B cell (primary cell): ENCODE data around the gene CHD5. TPM values are rescaled to one million over a fixed set of nuclear protein-coding genes. Genes with fewer than 3 reads are reported as not detected.

ENCODE experiments used
- ATAC-seq: fragments of 200-7000 bp; cut with Tn5 transposase; one replicate; pipeline ENCODE4 v1.10.0; 2021; ENCODE audit warnings: low read depth, mild to moderate bottlenecking, moderate number of reproducible peaks, moderate library complexity
- CTCF ChIA-PET: fragments of 350-600 bp; sonication (Branson Sonifier 250); formaldehyde crosslinking; loops from one replicate; lab custom pipeline; 2021; ENCODE audit warnings: antibody characterized with exemption, inconsistent platforms; lab: Charles Lee
- POLR2A ChIA-PET: fragments of 350-600 bp; sonication (Branson Sonifier 250); formaldehyde crosslinking; loops from one replicate; lab custom pipeline; 2021; ENCODE audit warnings: antibody characterized with exemption; lab: Charles Lee
- DNase-seq: peaks from one replicate; pipeline ENCODE4 v3.0.0; 2013
- H2AFZ ChIP-seq: 2 replicates; pipeline ENCODE4 v1.6.1; 2012; ENCODE audit warnings: mild to moderate bottlenecking, low read depth, low read length; ENCODE audit not compliant: insufficient read depth, poor library complexity, severe bottlenecking
- H3K27ac ChIP-seq, 2 donors: 1 replicate in 1 of 2; 2 replicates in 1 of 2; pipeline ENCODE4 v1.5.1; 2012 to 2013; ENCODE audit warnings: low read length in 2 of 2, mild to moderate bottlenecking in 2 of 2, moderate library complexity in 1 of 2
- H3K27me3 ChIP-seq, 4 experiments: fragments of 200-600 bp in 1 of 4; sonication (generic) in 1 of 4; replicated peaks in 1 of 4; 1 replicate in 2 of 4; 2 replicates in 2 of 4; pipeline versions ENCODE4 v1.6.1 to v1.7.0; 2013 to 2016; ENCODE audit warnings: low read length in 3 of 4, mild to moderate bottlenecking in 2 of 4, mixed read lengths in 1 of 4, moderate library complexity in 1 of 4; ENCODE audit not compliant: insufficient read depth in 4 of 4, control insufficient read depth in 3 of 4; ENCODE audit errors: control extremely low read depth in 1 of 4
- H3K36me3 ChIP-seq, 2 experiments: replicated peaks in 1 of 2; 1 replicate in 1 of 2; 2 replicates in 1 of 2; pipeline versions ENCODE4 v1.6.1 to v1.7.1; 2013; ENCODE audit warnings: low read length in 1 of 2; ENCODE audit not compliant: insufficient read depth in 2 of 2, control insufficient read depth in 1 of 2; ENCODE audit errors: control extremely low read depth in 1 of 2, extremely low read depth in 1 of 2
- H3K4me1 ChIP-seq, 2 donors: fragments of 200-600 bp in 1 of 2; sonication (generic) in 1 of 2; 1 replicate in 1 of 2; 2 replicates in 1 of 2; pipeline versions ENCODE4 v1.5.1 to v1.6.1; 2013 to 2017; ENCODE audit warnings: low read length in 2 of 2; ENCODE audit not compliant: control insufficient read depth in 2 of 2, insufficient read depth in 2 of 2
- H3K4me2 ChIP-seq: replicated peaks from 2 replicates; pipeline ENCODE3; 2012; ENCODE audit warnings: mild to moderate bottlenecking, low read depth, low read length; ENCODE audit not compliant: poor library complexity, severe bottlenecking
- H3K4me3 ChIP-seq, 5 experiments: fragments of 200-600 bp in 1 of 5; sonication (generic) in 1 of 5; 1 replicate in 3 of 5; 2 replicates in 2 of 5; pipeline versions ENCODE4 v1.5.1 to v1.7.0; 2011 to 2016; ENCODE audit warnings: low read length in 4 of 5, mild to moderate bottlenecking in 4 of 5, low read depth in 2 of 5, control low read depth in 1 of 5, moderate library complexity in 1 of 5; ENCODE audit not compliant: insufficient read depth in 1 of 5; ENCODE audit errors: control extremely low read depth in 1 of 5, extremely low read depth in 1 of 5
- H3K79me2 ChIP-seq: fragments of 200-600 bp; sonication (generic); one replicate; pipeline ENCODE4 v1.6.0; 2016; ENCODE audit warnings: low read length; ENCODE audit not compliant: control insufficient read depth, insufficient read depth
- H3K9ac ChIP-seq: fragments of 200-600 bp; sonication (generic); 2 replicates; pipeline ENCODE4 v1.6.1; 2017; ENCODE audit warnings: mild to moderate bottlenecking, low read length, moderate library complexity
- H3K9me3 ChIP-seq, 3 donors: one replicate each; pipeline versions ENCODE4 v1.6.1 to v1.7.1; 2013; ENCODE audit warnings: low read length in 2 of 3; ENCODE audit not compliant: control insufficient read depth in 2 of 3, insufficient read depth in 1 of 3; ENCODE audit errors: control extremely low read depth in 1 of 3
- H4K20me1 ChIP-seq: 2 replicates; pipeline ENCODE4 v1.6.0; 2012; ENCODE audit warnings: mild to moderate bottlenecking, low read length; ENCODE audit not compliant: insufficient read depth, control insufficient read depth, poor library complexity, severe bottlenecking
- H3K27ac Mint-ChIP-seq: one replicate; pipeline ENCODE4 v1.8.0; 2021; ENCODE audit warnings: mixed read lengths
- H3K27me3 Mint-ChIP-seq: one replicate; pipeline ENCODE4 v1.8.0; 2021; ENCODE audit warnings: mixed read lengths
- H3K4me1 Mint-ChIP-seq: one replicate; pipeline ENCODE4 v1.8.0; 2021; ENCODE audit warnings: mixed read lengths
- H3K4me3 Mint-ChIP-seq: one replicate; pipeline ENCODE4 v1.8.0; 2021; ENCODE audit warnings: mixed read lengths
- H3K9me3 Mint-ChIP-seq: one replicate; pipeline ENCODE4 v1.8.0; 2022; ENCODE audit warnings: mixed read lengths; ENCODE audit not compliant: insufficient read depth
- EZH2 ChIP-seq: IDR thresholded peaks from 2 replicates; pipeline ENCODE4 v1.6.1; 2012; ENCODE audit warnings: borderline replicate concordance, low read depth, mild to moderate bottlenecking, moderate library complexity, low read length; ENCODE audit not compliant: insufficient read depth, poor library complexity, severe bottlenecking
- WGBS: methylation state at CpG from one replicate; pipeline ENCODE4 v1.1.5; 2013; ENCODE audit warnings: missing lambda C conversion rate; ENCODE audit not compliant: insufficient coverage; 5-methylcytosine and 5-hydroxymethylcytosine counted together
- intact Hi-C: fragments of 100-400 bp; cut with micrococcal nuclease; formaldehyde crosslinking; loops from one replicate; pipeline ENCODE4 v1.10.0; 2022
- polyA plus RNA-seq: library from polyadenylated mRNA; depleted of rRNA; stranded (reverse); fragments of >200 nt; gene quantifications from 2 replicates; pipeline ENCODE4 v1.2.3, GENCODE V29; 2012
- total RNA-seq, 2 donors: library from RNA; stranded (reverse); fragments of 120-200 nt in 1 of 2; gene quantifications; 1 replicate in 1 of 2; 2 replicates in 1 of 2; pipeline versions ENCODE4 v1.2.3 to v1.2.4, GENCODE V29; 2013 to 2022
- TF ChIP-seq, protein P1 (sequence below): fragments of 200-600 bp; IDR thresholded peaks from one replicate; pipeline ENCODE4 v1.8.0; 2022; ENCODE audit warnings: antibody characterized with exemption, mild to moderate bottlenecking

Gene CHD5
- total and polyA plus RNA-seq, 2 donors (not counting 1 experiment from before 2014, with no cell fraction given): 0.18 to 0.20 TPM

DNA sequence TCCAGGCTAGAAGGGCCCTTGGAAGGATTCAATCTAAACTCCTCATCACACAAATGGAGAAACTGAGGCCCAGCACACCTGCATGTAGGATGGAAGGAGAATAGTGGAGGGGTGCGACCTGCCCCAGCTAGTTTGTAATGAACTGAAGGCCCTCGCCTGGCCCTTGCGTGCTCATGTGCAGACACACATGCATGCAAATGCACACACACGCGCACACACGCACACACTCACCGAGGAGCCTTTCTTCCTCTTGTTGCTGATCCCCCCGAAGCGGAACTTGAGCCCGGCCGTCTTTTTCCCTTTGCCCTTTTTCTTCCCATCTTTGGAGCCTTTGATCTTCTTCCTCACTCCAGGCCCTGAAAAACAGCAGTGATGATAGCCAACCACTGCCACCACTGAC, 27.9 kb downstream of the CHD5 start:
- no peak for DNase-seq
- Histone ChIP-seq H3K4me2 (no peak overlapping the region), H3K27ac (no peak overlapping the region), H3K36me3 (no peaks in the 10 kb centered on the region), H3K27me3 (peaks cover 0 to 18% (median 2%) of the 10 kb centered on the region in 4 experiments), H4K20me1 (no peaks in the 10 kb centered on the region), H3K4me1 (peaks cover 11 to 12% of the 10 kb centered on the region in 2 donors), H3K4me3 (no peak overlapping the region), H3K79me2 (no peaks in the 10 kb centered on the region), H2AFZ (no peak overlapping the region), H3K9ac (no peak overlapping the region), H3K9me3 (peaks cover 0 to 4% (median 0%) of the 10 kb centered on the region in 3 donors)
- POLR2A ChIA-PET: no interaction called here
- no peak for ATAC-seq
- TF ChIP-seq EZH2: no peak
- TF ChIP-seq, protein P1, sequence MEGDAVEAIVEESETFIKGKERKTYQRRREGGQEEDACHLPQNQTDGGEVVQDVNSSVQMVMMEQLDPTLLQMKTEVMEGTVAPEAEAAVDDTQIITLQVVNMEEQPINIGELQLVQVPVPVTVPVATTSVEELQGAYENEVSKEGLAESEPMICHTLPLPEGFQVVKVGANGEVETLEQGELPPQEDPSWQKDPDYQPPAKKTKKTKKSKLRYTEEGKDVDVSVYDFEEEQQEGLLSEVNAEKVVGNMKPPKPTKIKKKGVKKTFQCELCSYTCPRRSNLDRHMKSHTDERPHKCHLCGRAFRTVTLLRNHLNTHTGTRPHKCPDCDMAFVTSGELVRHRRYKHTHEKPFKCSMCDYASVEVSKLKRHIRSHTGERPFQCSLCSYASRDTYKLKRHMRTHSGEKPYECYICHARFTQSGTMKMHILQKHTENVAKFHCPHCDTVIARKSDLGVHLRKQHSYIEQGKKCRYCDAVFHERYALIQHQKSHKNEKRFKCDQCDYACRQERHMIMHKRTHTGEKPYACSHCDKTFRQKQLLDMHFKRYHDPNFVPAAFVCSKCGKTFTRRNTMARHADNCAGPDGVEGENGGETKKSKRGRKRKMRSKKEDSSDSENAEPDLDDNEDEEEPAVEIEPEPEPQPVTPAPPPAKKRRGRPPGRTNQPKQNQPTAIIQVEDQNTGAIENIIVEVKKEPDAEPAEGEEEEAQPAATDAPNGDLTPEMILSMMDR: no peak
- Mint-ChIP-seq H3K4me3 (no peak overlapping the region), H3K27me3 (peaks cover 16% of the 10 kb centered on the region), H3K27ac (no peak overlapping the region), H3K4me1 (peaks cover 7% of the 10 kb centered on the region), H3K9me3 (no peaks in the 10 kb centered on the region)
- WGBS: 74% methylated on average over 10 of the region's 11 CpGs
- CTCF ChIA-PET: interaction anchor here (0.5 kb wide), 1 partner anchor 238 kb away, joined by 3 read pairs; no protein-coding TSS in a partner anchor
- intact Hi-C loops: no loop called here

DNA sequence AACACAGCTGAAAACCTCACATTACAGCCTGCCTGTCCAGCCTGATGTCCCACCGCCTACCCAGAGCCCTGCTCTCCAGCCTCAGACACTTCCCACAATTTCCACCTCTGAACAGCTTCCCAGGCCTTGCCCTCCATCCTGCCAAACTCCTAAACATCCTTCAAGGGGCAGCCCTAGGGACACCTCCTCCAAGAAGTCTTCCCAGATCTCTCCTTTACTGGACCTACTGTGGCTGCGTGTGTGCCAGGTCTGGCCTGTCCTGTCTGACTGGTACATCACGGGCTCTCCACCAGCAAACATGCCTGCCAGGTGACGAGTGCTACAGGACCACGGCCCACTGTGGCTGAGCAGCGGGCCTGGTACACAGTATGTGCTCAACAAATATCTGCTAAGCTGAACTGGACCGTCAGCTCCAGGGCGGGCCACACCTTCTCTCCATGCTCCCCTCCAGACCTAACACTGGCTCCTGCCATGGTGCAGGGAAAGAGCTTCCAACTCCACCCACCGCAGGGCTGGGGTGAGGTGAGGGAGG, 28.8 kb downstream of the CHD5 start:
- no peak for DNase-seq
- no peak for ATAC-seq
- Histone ChIP-seq H3K9ac (no peak overlapping the region), H3K4me1 (peaks cover 11 to 12% of the 10 kb centered on the region in 2 donors), H3K27ac (no peak overlapping the region), H4K20me1 (no peaks in the 10 kb centered on the region), H3K27me3 (peaks cover 0 to 24% (median 2%) of the 10 kb centered on the region in 4 experiments), H3K79me2 (no peaks in the 10 kb centered on the region), H3K36me3 (no peaks in the 10 kb centered on the region), H3K4me2 (no peak overlapping the region), H2AFZ (no peak overlapping the region), H3K4me3 (no peak overlapping the region), H3K9me3 (peaks cover 0 to 4% (median 0%) of the 10 kb centered on the region in 3 donors)
- Mint-ChIP-seq H3K4me1 (peaks cover 7% of the 10 kb centered on the region), H3K27ac (no peak overlapping the region), H3K9me3 (no peaks in the 10 kb centered on the region), H3K27me3 (peaks cover 17% of the 10 kb centered on the region), H3K4me3 (no peak overlapping the region)
- CTCF ChIA-PET: no interaction called here
- POLR2A ChIA-PET: no interaction called here
- no peak for TF ChIP-seq EZH2
- TF ChIP-seq, protein P1: no peak
- WGBS: 91% methylated on average over 8 of the region's 9 CpGs
- intact Hi-C loops: no loop called here
